SK-N-SH (cell line): ENCODE results near the gene ANO2.

Source experiments
- CTCF ChIP-seq: fragments of 200-600 bp; sonication (generic); IDR thresholded peaks from 2 replicates; pipeline ENCODE4 v1.6.1; 2017; ENCODE audit warnings: antibody characterized with exemption, mild to moderate bottlenecking, moderate library complexity
- EP300 ChIP-seq, 2 experiments: IDR thresholded peaks; 2 replicates each; pipeline versions ENCODE4 v1.4.0 to v1.6.1; 2012; ENCODE audit warnings: borderline replicate concordance in 1 of 2, low read depth in 1 of 2, low read length in 1 of 2
- EZH2phosphoT487 ChIP-seq: fragments of 200-600 bp; sonication (generic); IDR thresholded peaks from 2 replicates; pipeline ENCODE4 v1.6.1; 2017; ENCODE audit warnings: low read depth, mixed run types, mild to moderate bottlenecking, antibody characterized with exemption, moderate library complexity, borderline replicate concordance
- GABPA ChIP-seq: IDR thresholded peaks from 2 replicates; pipeline ENCODE4 v1.4.0; 2012; ENCODE audit warnings: low read depth, mild to moderate bottlenecking
- MEF2A ChIP-seq: IDR thresholded peaks from 2 replicates; pipeline ENCODE4 v1.4.0; 2012; ENCODE audit warnings: low read depth, borderline replicate concordance
- POLR2AphosphoS5 ChIP-seq: IDR thresholded peaks from 2 replicates; pipeline ENCODE4 v1.6.1; 2012; ENCODE audit warnings: low read depth, low read length
- RAD21 ChIP-seq: IDR thresholded peaks from 2 replicates; pipeline ENCODE4 v1.6.1; 2012; ENCODE audit warnings: mild to moderate bottlenecking, low read length
- RCOR1 ChIP-seq: fragments of 150-350 bp; IDR thresholded peaks from 2 replicates; pipeline ENCODE4 v1.6.1; 2017; ENCODE audit warnings: antibody characterized with exemption, low read length
- RFX5 ChIP-seq: IDR thresholded peaks from 2 replicates; pipeline ENCODE4 v1.6.1; 2012; ENCODE audit warnings: mild to moderate bottlenecking, improper control_type of control experiment, low read length
- SMC3 ChIP-seq: IDR thresholded peaks from 2 replicates; pipeline ENCODE4 v1.6.1; 2012; ENCODE audit warnings: low read depth, low read length, improper control_type of control experiment
- TEAD4 ChIP-seq: IDR thresholded peaks from 2 replicates; pipeline ENCODE4 v1.4.0; 2012; ENCODE audit warnings: mild to moderate bottlenecking, borderline replicate concordance; ENCODE audit not compliant: insufficient read depth
- TF ChIP-seq, protein P1 (sequence below): IDR thresholded peaks from 2 replicates; pipeline ENCODE4 v1.6.1; 2012; ENCODE audit warnings: mild to moderate bottlenecking, low read depth, low read length, moderate library complexity

- TF ChIP-seq CTCF (peak; percentile 97), GABPA (no peak), MEF2A (no peak), SMC3 (peak; percentile 96), EZH2phosphoT487 (no peak), RCOR1 (no peak), POLR2AphosphoS5 (no peak), EP300 (IDR thresholded peaks at IDR 0.05; ENCODE audit: borderline replicate concordance in 1 of 2, low read depth in 1 of 2, low read length in 1 of 2) (no peak), TEAD4 (no peak), RAD21 (peak; percentile 94), RFX5 (no peak)
- TF ChIP-seq, protein P1, sequence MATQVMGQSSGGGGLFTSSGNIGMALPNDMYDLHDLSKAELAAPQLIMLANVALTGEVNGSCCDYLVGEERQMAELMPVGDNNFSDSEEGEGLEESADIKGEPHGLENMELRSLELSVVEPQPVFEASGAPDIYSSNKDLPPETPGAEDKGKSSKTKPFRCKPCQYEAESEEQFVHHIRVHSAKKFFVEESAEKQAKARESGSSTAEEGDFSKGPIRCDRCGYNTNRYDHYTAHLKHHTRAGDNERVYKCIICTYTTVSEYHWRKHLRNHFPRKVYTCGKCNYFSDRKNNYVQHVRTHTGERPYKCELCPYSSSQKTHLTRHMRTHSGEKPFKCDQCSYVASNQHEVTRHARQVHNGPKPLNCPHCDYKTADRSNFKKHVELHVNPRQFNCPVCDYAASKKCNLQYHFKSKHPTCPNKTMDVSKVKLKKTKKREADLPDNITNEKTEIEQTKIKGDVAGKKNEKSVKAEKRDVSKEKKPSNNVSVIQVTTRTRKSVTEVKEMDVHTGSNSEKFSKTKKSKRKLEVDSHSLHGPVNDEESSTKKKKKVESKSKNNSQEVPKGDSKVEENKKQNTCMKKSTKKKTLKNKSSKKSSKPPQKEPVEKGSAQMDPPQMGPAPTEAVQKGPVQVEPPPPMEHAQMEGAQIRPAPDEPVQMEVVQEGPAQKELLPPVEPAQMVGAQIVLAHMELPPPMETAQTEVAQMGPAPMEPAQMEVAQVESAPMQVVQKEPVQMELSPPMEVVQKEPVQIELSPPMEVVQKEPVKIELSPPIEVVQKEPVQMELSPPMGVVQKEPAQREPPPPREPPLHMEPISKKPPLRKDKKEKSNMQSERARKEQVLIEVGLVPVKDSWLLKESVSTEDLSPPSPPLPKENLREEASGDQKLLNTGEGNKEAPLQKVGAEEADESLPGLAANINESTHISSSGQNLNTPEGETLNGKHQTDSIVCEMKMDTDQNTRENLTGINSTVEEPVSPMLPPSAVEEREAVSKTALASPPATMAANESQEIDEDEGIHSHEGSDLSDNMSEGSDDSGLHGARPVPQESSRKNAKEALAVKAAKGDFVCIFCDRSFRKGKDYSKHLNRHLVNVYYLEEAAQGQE, result no peak
Observed at GRCh38 chr12:5988659-5989116, 43.6 kb upstream of the ANO2 start.
